Measurements from ENCODE around the gene OR4C6. TPM values are rescaled to one million over a fixed set of nuclear protein-coding genes. Genes with fewer than 3 reads are reported as not detected.

OR4C6 gene
- total RNA-seq, 1 experiment from 2014 or later: not detected

GRCh38 chr11:55669376-55669775 lies 7.4 kb downstream of the OR4C6 start:
- peaks cover 22% of the 10 kb centered on the region for H3K9me3 Mint-ChIP-seq (ENCODE audit: unreplicated experiment)
- TF ChIP-seq CTCF (IDR thresholded peaks at IDR 0.05; ENCODE audit: unreplicated experiment): no peak
- POLR2A ChIA-PET: interaction anchor here (0.7 kb wide), 2 partner anchors 8 to 10 kb away, joined by 3 read pairs; partner anchors contain the start of gene OR4C6
- no peak for DNase-seq (ENCODE audit: unreplicated experiment)
- no peak overlapping the region for H3K4me3 Mint-ChIP-seq (ENCODE audit: unreplicated experiment)
- H3K4me1 Mint-ChIP-seq (ENCODE audit: insufficient read depth, unreplicated experiment): no peaks in the 10 kb centered on the region
- no TSS peak for BruUV-seq (replicated peaks)
- intact Hi-C loops (cut with micrococcal nuclease): no loop called here
- CTCF ChIA-PET: no interaction called here
- H3K36me3 Mint-ChIP-seq (ENCODE audit: insufficient read depth, unreplicated experiment): no peaks in the 10 kb centered on the region
- no peak overlapping the region for H3K27ac Mint-ChIP-seq (ENCODE audit: low read depth, unreplicated experiment)
- H3K27me3 Mint-ChIP-seq (ENCODE audit: insufficient read depth, unreplicated experiment): no peaks in the 10 kb centered on the region

- no peak overlapping the region for H3K4me3 Mint-ChIP-seq (ENCODE audit: unreplicated experiment)
- peaks cover 12% of the 10 kb centered on the region for H3K9me3 Mint-ChIP-seq (ENCODE audit: unreplicated experiment)
- H3K27ac Mint-ChIP-seq (ENCODE audit: low read depth, unreplicated experiment): no peak overlapping the region
- ChIA-PET CTCF (no interaction called here), POLR2A (no interaction called here)
- DNase-seq (ENCODE audit: unreplicated experiment): no peak
- H3K4me1 Mint-ChIP-seq (ENCODE audit: insufficient read depth, unreplicated experiment): no peaks in the 10 kb centered on the region
- TF ChIP-seq CTCF (IDR thresholded peaks at IDR 0.05; ENCODE audit: unreplicated experiment): no peak
- no TSS peak for BruUV-seq (replicated peaks)
- intact Hi-C loops (cut with micrococcal nuclease): loop anchor here (10.0 kb wide), 1 partner anchor 51 kb away; a partner anchor contains a TSS
- no peaks in the 10 kb centered on the region for H3K36me3 Mint-ChIP-seq (ENCODE audit: insufficient read depth, unreplicated experiment)
- no peaks in the 10 kb centered on the region for H3K27me3 Mint-ChIP-seq (ENCODE audit: insufficient read depth, unreplicated experiment)
Measured at GRCh38 chr11:55673860-55674259, 11.9 kb downstream of the OR4C6 start.

- DNase-seq (ENCODE audit: unreplicated experiment): no peak
- ChIA-PET CTCF (interaction anchor here (0.8 kb wide), 1 partner anchor 9 kb away, joined by 5 read pairs; no protein-coding TSS in a partner anchor), POLR2A (interaction anchor here (0.6 kb wide), 1 partner anchor 45 kb away, joined by 3 read pairs; no protein-coding TSS in a partner anchor)
- Mint-ChIP-seq H3K27me3 (ENCODE audit: insufficient read depth, unreplicated experiment) (no peaks in the 10 kb centered on the region), H3K27ac (ENCODE audit: low read depth, unreplicated experiment) (no peak overlapping the region), H3K4me1 (ENCODE audit: insufficient read depth, unreplicated experiment) (no peaks in the 10 kb centered on the region), H3K4me3 (ENCODE audit: unreplicated experiment) (no peak overlapping the region), H3K9me3 (ENCODE audit: unreplicated experiment) (peaks cover 9% of the 10 kb centered on the region), H3K36me3 (ENCODE audit: insufficient read depth, unreplicated experiment) (no peaks in the 10 kb centered on the region)
- no TSS peak for BruUV-seq (replicated peaks)
- TF ChIP-seq CTCF (IDR thresholded peaks at IDR 0.05; ENCODE audit: unreplicated experiment): no peak
- intact Hi-C loops (cut with micrococcal nuclease): no loop called here
Measured at GRCh38 chr11:55697817-55698216, 35.8 kb downstream of the OR4C6 start.

- Mint-ChIP-seq H3K4me3 (ENCODE audit: unreplicated experiment) (no peak overlapping the region), H3K27me3 (ENCODE audit: insufficient read depth, unreplicated experiment) (no peaks in the 10 kb centered on the region), H3K27ac (ENCODE audit: low read depth, unreplicated experiment) (no peak overlapping the region), H3K9me3 (ENCODE audit: unreplicated experiment) (peaks cover 34% of the 10 kb centered on the region), H3K4me1 (ENCODE audit: insufficient read depth, unreplicated experiment) (no peaks in the 10 kb centered on the region), H3K36me3 (ENCODE audit: insufficient read depth, unreplicated experiment) (no peaks in the 10 kb centered on the region)
- ChIA-PET POLR2A (no interaction called here), CTCF (interaction anchor here (0.6 kb wide), 2 partner anchors 373 to 521 kb away, joined by 3 read pairs; no protein-coding TSS in a partner anchor)
- no TSS peak for BruUV-seq (replicated peaks)
- no peak for DNase-seq (ENCODE audit: unreplicated experiment)
- intact Hi-C loops (cut with micrococcal nuclease): no loop called here
- no peak for TF ChIP-seq CTCF (IDR thresholded peaks at IDR 0.05; ENCODE audit: unreplicated experiment)
Measured at GRCh38 chr11:55701429-55701828, 39.4 kb downstream of the OR4C6 start.

Data from MCF 10A (cell line).